Calu3 (cell line): Measurements from ENCODE around the gene OSBPL3. TPM values are rescaled to one million over a fixed set of nuclear protein-coding genes. Genes with fewer than 3 reads are reported as not detected.

Experiments used
- Bru-seq: library from RNA; stranded (reverse); fragments of 400-500 nt; gene quantifications from one replicate; lab custom pipeline; 2021; lab: Mats Ljungman, UMichigan
- BruChase-seq, 2 experiments: library from RNA; stranded (reverse); fragments of 400-500 nt; gene quantifications; one replicate each; lab custom pipeline; 2021; lab: Mats Ljungman, UMichigan
- BruUV-seq: library from RNA; stranded (reverse); fragments of 400-500 nt; replicated peaks from 2 replicates; lab custom pipeline; 2021; lab: Mats Ljungman, UMichigan
- CTCF ChIA-PET: fragments of 300-600 bp; sonication (Branson Sonifier 250); formaldehyde crosslinking; loops from one replicate; lab custom pipeline; 2022; ENCODE audit warnings: antibody characterized with exemption; lab: Charles Lee
- DNase-seq: peaks from one replicate; pipeline ENCODE4 v3.0.0; 2022
- H3K27ac Mint-ChIP-seq: one replicate; pipeline ENCODE4 v1.8.0; 2022; ENCODE audit warnings: mixed read lengths; ENCODE audit not compliant: unreplicated experiment
- H3K27me3 Mint-ChIP-seq: one replicate; pipeline ENCODE4 v1.8.0; 2022; ENCODE audit warnings: mixed read lengths; ENCODE audit not compliant: unreplicated experiment
- H3K36me3 Mint-ChIP-seq: one replicate; pipeline ENCODE4 v1.8.0; 2022; ENCODE audit warnings: mild to moderate bottlenecking, moderate library complexity, mixed read lengths; ENCODE audit not compliant: insufficient read depth, unreplicated experiment
- H3K4me1 Mint-ChIP-seq: one replicate; pipeline ENCODE4 v1.8.0; 2022; ENCODE audit warnings: mild to moderate bottlenecking, low read depth, mixed read lengths; ENCODE audit not compliant: unreplicated experiment
- H3K4me3 Mint-ChIP-seq: one replicate; pipeline ENCODE4 v1.8.0; 2022; ENCODE audit warnings: mild to moderate bottlenecking, low read depth, moderate library complexity, mixed read lengths; ENCODE audit not compliant: unreplicated experiment
- H3K9me3 Mint-ChIP-seq: one replicate; pipeline ENCODE4 v1.8.0; 2022; ENCODE audit warnings: low read depth, mixed read lengths; ENCODE audit not compliant: unreplicated experiment
- CTCF ChIP-seq: fragments of 200-600 bp; IDR thresholded peaks from one replicate; pipeline ENCODE4 v1.8.0; 2022; ENCODE audit warnings: antibody characterized with exemption; ENCODE audit not compliant: unreplicated experiment
- intact Hi-C: fragments of 100-400 bp; cut with micrococcal nuclease; formaldehyde crosslinking; loops from one replicate; pipeline ENCODE4 v1.10.0; 2022; ENCODE audit not compliant: unreplicated experiment
- long read RNA-seq: library from polyadenylated mRNA; stranded (forward); transcript quantifications from one replicate; pipeline ENCODE4 v2.0.0, GENCODE V29; 2022
- total RNA-seq: library from RNA; stranded (reverse); gene quantifications from 2 replicates; pipeline ENCODE4 v1.2.3, GENCODE V29; 2022

The OSBPL3 gene
- 124 and 136 TPM in 2 replicates for total RNA-seq
- Bru-seq, nascent RNA, result percentile 97 among the genes with signal in this experiment
- BruChase-seq, experiment 1, labeled RNA remaining after a 6-hour chase, result percentile 90 among the genes with signal in this experiment
- BruChase-seq, experiment 2, labeled RNA remaining after a 2-hour chase, result percentile 93 among the genes with signal in this experiment
- long read RNA-seq, full-length matches to known transcripts, result 4 of 55 reads
- long read RNA-seq, partial matches to known transcripts, result 10 of 55 reads
- long read RNA-seq, other reads (novel, unspliced or antisense), result 41 of 55 reads

GRCh38 chr7:24979863-24980533 is at the start of gene OSBPL3:
Gene OSBPL3 (minus strand): TSS chr7:24980178. CDS start chr7:24892472, 87,706 bp downstream.
- CTCF ChIA-PET, result interaction anchor here (0.5 to 5.3 kb wide), 20 partner anchors 8 to 177 kb away, joined by 3 to 29 read pairs (median 6); no protein-coding TSS in a partner anchor
- BruUV-seq, result no TSS peak
- intact Hi-C loops, result loop anchor here (1.0 to 5.0 kb wide), 5 partner anchors 51 to 159 kb away; no protein-coding TSS in a partner anchor
- Mint-ChIP-seq H3K4me3 (peak within 1 kb of the TSS; percentile 86), H3K27ac (peak within 1 kb of the TSS; percentile 92), H3K36me3 (peaks cover 57% of the 10 kb centered on the region), H3K4me1 (peaks cover 48% of the 10 kb centered on the region), H3K27me3 (no peaks in the 10 kb centered on the region), H3K9me3 (no peaks in the 10 kb centered on the region)
- peak; percentile 99 for DNase-seq
- TF ChIP-seq CTCF, result no peak

- CTCF ChIA-PET, result interaction anchor here (1.1 to 1.9 kb wide), 4 partner anchors 41 to 203 kb away, joined by 3 to 14 read pairs (median 4); partner anchors contain the start of gene OSBPL3
- Mint-ChIP-seq H3K4me3 (peak overlapping the region; percentile 26), H3K9me3 (no peaks in the 10 kb centered on the region), H3K27me3 (no peaks in the 10 kb centered on the region), H3K27ac (peak overlapping the region; percentile 96), H3K4me1 (peaks cover 93% of the 10 kb centered on the region), H3K36me3 (peaks cover 15% of the 10 kb centered on the region)
- no peak for DNase-seq
- no TSS peak for BruUV-seq
- no peak for TF ChIP-seq CTCF
- intact Hi-C loops, result loop anchor here (2.0 to 5.0 kb wide), 2 partner anchors 122 to 208 kb away; no protein-coding TSS in a partner anchor
Measured at GRCh38 chr7:25029075-25029474, 49.1 kb upstream of the OSBPL3 start.

GRCh38 chr7:25028370-25029021 is 48.5 kb upstream of the OSBPL3 start:
- intact Hi-C loops, result loop anchor here (2.0 to 5.0 kb wide), 2 partner anchors 121 to 208 kb away; no protein-coding TSS in a partner anchor
- H3K4me1 Mint-ChIP-seq, result peaks cover 94% of the 10 kb centered on the region

More at GRCh38 chr7:25028370-25029021, 48.5 kb upstream of the OSBPL3 start:
- Mint-ChIP-seq H3K36me3 (peaks cover 15% of the 10 kb centered on the region), H3K4me3 (peak overlapping the region; percentile 26), H3K9me3 (no peaks in the 10 kb centered on the region), H3K27me3 (no peaks in the 10 kb centered on the region), H3K27ac (peak overlapping the region; percentile 96)
- no peak for TF ChIP-seq CTCF
- BruUV-seq, result no TSS peak
- DNase-seq, result peak; percentile 68
- CTCF ChIA-PET, result interaction anchor here (1.1 to 1.9 kb wide), 4 partner anchors 41 to 203 kb away, joined by 3 to 14 read pairs (median 4); partner anchors contain the start of gene OSBPL3
